OCI-LY1 (cell line): Measurements from ENCODE around the gene IGSF6.

ENCODE experiments used
- CTCF ChIP-seq: fragments of 200-600 bp; sonication (generic), shearing (Covaris generic); IDR thresholded peaks from 2 replicates; pipeline ENCODE4 v1.5.1; 2017; ENCODE audit warnings: mild to moderate bottlenecking, antibody characterized with exemption, low read length, moderate library complexity, mixed read lengths
- EZH2 ChIP-seq: fragments of 200-600 bp; sonication (generic), shearing (Covaris generic); IDR thresholded peaks from 2 replicates; pipeline ENCODE4 v1.8.0; 2017; ENCODE audit warnings: borderline replicate concordance, mixed run types, mild to moderate bottlenecking, antibody characterized with exemption, low read length, moderate library complexity, mixed read lengths

DNA sequence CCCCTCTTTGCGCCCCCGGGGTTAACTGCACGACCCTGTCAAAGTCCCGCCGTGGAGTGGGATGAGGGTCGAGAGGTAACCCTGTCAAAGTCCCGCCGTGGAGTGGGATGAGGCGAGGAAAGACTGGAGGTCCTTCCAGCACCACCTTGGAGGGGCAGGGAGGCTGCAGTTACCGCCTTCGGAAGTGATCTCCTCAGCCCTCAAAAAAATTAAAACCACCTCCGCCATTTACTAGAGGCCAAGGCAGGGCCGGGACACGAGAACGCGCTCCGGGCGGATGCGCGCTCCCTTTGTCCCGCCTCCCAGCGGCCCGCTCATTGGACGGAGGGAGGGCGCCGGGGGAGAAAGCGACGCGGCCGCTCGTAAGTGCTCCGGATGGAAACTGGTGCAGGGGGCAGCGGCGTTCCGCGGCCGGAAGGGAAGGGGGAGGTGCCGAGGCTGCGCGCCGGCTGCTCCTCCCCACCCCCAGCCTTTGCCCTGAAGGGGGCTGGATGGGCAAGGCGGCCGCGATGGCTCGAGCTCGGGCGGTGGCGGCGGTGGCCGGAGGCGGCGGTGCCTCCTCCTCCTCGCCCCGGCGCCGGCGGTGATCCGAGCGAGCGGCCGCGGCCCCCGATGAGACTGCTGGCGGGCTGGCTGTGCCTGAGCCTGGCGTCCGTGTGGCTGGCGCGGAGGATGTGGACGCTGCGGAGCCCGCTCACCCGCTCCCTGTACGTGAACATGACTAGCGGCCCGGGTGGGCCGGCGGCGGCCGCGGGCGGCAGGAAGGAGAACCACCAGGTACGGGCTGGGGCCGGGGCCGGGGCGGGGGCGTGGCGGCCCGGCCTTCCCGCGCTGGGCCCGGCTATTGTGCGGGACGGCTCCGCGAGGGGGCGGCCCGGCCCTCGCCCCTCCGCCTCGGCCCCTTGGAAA is 53.0 kb downstream of the IGSF6 start, which contains the start of gene METTL9:
- TF ChIP-seq CTCF (no peak), EZH2 (no peak)
